ENCODE measurements around the gene XCR1.
"Not testable (repeated sequence)": the region's sequence is repeated elsewhere in the genome, so short reads cannot be mapped to it uniquely, and the experiment has no call there.

Gene XCR1, protein sequence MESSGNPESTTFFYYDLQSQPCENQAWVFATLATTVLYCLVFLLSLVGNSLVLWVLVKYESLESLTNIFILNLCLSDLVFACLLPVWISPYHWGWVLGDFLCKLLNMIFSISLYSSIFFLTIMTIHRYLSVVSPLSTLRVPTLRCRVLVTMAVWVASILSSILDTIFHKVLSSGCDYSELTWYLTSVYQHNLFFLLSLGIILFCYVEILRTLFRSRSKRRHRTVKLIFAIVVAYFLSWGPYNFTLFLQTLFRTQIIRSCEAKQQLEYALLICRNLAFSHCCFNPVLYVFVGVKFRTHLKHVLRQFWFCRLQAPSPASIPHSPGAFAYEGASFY

DNA sequence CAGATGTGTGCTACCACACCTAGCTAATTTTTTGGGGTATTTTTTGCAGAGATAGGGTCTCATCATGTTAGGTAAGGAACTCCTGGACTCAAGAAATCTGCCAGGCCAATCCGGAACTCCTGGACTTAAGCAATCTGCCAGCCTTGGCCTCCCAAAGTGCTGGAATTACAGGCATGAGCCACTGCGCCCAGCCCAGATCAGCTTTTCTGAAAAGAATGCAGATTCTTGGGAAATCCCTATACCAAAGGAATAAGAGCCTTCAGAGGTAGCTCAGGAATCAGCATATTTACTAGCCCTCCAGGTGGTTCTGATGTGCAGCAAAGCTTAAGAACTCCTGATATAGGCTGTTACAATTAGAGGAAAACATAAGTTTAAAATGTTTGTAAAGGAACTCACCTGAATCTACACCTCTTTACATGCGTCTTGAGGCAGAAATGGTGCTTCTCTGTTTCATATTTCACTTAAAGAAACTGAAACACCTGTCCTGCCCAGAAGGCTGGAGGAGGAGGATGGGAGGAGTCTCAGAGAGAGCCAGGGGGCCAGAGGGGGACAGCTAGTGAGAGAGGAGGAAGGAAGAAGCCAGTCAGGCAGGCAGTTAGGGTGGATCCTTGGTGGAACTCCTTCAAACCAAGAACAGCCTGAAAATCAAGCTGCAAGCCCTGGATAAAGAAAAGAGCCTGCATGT lies at the start of gene XCR1:
Gene XCR1 (minus strand): TSS at position 463 of the 685 bp plus-strand sequence. CDS start 5,536 bp downstream, outside the sequence.
- no peak for DNase-seq (ENCODE audit: low read depth)

DNA sequence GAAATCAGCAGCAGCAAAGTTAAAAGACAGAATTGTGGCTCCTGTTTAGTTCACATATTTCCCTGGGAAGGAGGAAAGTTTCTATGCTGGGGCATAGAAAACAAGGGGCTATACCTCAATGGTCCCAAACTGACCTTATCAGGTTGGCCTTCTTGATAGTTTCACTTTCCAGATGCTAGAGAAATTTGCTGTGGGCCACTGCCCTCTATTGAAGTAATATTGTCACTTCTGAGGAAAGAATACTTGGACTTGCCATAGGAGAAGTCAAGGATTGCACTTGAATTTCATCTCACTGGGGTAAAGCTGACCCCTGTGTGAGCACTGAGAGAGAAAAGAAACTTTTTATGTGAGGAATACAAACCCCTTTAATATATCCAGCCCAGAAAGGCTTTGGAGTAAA lies 49.3 kb upstream of the XCR1 start:
- no peak for DNase-seq (ENCODE audit: low read depth)

DNA sequence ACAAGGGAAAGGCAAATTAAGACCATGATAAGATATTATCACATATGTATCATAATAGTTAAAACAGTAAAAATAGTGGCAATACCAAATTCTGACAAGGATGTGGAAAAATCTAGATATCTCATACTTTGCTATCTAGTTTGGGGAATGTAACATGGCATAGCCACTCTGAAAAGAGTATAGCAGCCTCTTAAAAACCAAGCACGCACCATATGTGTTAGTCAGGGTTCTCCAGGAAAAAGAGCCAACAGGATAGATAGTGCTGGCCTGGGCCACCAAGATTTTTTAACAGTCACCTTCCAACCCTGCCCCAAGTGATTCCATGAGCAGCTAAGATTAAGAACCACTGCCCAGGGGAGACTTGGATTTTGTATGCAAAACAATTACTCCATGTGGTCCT lies 48.5 kb upstream of the XCR1 start:
- no peak for DNase-seq (ENCODE audit: low read depth)

DNA sequence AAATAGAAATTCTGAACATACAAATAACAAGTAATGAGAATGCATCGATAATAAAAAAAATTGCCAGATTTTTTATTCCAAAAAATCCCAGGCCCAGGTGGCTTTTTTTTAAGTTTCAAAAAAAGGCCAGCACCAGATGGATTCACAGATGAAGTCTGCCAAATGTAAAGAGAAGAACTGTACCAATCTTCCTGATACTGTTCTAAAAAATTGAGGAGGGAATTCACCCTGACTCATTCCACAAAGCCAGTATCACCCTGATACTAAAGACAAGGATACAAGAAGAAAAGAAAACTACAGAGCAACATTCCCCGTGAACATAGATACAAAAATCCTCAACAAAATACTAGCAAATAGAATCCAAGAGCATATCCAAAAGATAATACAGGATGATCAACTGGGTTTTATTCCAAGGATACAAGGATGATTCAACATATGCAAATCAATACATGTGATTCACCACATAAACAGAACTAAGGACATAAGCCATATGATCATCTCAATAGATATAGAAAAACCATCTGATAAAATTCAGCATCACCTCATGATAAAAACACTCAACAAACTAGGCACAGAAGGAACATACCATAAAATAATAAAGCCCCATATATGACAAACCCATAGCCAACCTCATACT lies 44.1 kb upstream of the XCR1 start:
- DNase-seq (ENCODE audit: low read depth), result no peak

DNA sequence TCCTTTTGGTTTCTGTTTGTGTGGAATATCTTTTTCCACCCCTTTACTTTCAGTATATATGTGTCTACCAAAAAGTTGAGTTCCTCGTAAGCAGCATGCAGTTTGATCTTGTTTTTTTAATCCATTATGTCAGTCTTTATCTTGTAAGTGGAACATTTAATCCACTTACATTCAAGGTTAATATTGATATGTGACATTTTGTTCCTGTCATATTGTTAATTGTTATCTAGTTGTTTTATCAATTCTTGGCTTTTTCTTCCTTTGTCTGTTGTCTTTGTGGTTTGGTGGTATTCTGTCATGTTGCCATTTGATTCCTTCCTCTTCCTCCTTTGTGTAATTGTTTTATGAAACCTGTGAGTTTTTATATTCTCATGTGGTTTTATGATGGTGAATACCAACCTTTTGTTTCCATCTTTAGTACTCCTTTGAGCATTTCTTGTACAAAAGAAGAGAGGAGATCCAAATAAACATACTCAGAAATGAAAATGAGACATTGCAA lies 43.4 kb upstream of the XCR1 start:
- no peak for DNase-seq (ENCODE audit: low read depth)

DNA sequence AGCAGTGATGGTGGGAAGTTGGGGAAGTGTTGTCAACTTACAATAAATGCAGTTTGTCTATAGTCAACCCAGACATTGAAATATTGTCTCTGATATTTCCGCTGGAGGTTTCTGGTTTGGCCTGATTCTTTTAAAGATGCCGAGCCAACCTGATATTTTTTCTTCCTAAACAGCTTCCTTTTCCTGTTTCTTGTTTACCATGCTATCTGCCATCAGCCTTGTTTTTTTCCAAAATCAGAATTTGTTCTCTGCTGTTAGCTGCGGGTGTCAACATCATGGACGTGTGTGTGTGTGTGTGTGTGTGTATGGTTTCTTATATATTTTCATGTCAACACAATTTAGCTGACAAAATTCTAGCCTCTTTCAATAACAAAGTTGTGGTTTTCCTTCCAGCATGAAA lies 41.2 kb upstream of the XCR1 start:
- no peak for DNase-seq (ENCODE audit: low read depth)

DNA sequence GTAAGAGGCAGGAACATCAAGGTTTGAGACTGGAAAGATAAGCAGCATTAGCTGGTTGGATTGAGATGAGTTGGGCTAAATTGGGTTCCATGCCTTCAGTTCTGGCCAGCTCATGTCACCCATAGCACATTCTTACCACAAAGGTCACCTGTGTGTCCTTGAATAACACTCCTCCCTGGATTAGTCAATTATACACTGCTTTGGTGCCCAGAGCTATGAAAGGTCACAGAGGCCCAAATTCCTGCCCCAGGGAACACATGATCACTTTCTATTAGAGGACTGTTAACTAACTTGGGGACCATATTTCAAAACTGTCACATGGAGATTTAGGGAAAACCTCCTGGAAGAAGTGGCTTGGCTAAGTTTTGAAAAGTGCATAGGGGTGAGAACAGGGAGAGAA lies 40.1 kb upstream of the XCR1 start:
- DNase-seq (ENCODE audit: low read depth), result no peak

DNA sequence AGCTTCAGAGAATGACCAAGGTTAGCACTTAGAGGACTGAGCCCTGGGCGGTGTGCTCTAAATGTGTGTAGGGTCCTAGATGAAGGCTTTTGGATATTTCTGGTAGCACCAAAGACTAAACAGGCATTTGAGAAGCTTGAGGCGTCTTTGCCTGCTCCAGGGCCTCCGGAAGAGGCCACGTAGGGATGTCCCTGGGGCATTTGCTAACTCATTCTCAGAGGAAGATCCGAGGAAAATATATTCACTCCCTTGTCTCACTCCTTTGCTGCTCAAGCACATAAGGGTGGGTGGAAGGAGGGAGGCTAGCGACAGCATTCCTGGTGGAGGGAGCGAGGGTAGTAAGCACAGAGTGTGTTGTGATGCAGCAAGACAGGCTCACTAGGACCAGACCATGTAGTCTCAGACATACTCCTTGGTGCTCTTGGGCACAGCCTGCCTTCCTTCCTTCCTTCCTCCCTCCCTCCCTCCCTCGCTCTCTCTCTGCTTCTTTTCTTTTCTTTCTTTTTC lies 38.5 kb upstream of the XCR1 start:
- DNase-seq (ENCODE audit: low read depth), result no peak

DNA sequence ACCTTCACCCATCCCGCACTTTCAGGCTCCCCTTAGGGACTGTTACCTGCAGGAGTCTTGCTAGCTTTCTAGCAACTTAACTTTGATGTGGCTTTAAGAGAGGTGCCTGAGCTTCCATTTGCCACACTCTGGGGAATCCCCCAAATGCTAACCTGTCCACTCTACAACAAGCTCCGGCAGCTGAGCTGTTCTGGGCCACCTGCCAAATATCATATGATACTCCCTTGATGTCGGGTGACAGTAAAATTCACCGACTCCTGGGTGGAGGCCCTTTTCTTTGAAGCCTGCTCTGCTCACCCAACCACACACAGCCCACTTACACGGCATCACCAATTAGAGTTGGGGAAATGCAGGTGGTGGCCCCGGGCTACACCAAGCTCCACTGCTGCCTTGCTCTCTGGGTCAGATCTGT lies 38.0 kb upstream of the XCR1 start:
- peak; percentile 85 for DNase-seq (ENCODE audit: low read depth)

DNA sequence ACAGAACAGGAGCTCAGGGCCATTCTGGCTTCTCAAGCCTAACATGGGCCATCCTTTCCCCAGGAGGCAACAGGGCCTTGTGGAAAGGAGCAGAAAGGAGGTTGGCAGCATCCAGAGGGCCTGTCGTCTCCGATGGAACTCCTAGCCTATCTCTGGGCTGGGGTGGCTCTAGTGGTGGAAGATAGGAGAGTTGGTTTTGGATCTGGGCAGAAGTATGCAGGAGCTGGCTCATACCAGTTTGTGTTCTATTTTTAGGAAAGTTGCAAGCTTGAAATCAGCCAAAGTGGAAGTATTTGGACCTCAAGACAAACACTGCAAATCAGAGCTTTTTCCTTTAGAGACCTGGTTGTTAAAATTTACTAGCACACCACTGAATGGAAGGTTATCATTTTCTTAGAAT lies 35.4 kb upstream of the XCR1 start:
- no peak for DNase-seq (ENCODE audit: low read depth)

DNA sequence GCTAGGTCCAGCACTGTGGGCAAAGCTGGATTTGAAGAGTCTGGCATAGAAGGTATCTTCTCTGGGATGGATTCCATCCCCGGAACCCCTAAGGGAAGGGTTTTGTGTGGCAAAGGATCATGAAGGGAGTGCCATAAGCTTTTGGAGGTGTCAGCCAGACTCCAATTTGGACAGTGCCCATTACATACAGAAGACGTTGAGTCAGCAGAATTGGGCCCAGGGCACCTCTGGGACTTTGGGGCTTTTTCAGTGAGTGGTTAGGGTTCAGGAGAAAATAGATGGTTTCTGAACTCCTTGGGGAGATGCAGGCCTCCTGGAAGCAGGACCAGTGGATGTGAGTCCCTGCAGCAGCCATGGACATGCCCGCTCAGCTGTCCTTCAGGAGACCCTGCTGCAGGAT lies 34.6 kb upstream of the XCR1 start:
- no peak for DNase-seq (ENCODE audit: low read depth)

DNA sequence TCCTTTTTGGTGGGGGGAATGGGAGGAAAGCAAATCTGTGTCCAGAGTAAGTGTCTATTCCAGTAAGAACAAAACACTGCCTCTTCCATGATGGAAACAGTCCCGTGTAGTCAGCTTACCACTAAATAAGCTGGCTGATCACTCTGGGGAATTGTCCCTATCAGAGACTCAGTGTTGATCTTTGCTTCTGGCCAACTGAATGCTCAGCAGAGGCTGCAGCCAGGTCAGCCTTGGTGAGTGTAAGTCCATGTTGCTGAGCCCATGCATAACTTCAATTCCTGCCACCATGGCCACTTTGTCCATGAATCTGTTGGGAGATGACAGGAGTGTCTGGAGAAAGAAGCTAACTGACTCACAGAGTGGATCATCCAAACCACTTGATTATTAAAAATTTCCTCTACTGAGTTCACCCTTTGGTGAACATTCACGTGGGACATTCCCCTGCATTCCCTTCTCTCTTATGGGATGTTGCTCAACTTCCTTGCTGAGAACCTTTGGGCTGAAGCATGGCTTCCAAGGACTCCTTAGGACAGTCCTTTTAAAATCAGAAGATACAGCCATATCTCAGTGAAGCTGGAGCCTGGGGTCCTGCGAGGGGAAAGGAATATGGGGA lies 33.9 kb upstream of the XCR1 start:
- no peak for DNase-seq (ENCODE audit: low read depth)

DNA sequence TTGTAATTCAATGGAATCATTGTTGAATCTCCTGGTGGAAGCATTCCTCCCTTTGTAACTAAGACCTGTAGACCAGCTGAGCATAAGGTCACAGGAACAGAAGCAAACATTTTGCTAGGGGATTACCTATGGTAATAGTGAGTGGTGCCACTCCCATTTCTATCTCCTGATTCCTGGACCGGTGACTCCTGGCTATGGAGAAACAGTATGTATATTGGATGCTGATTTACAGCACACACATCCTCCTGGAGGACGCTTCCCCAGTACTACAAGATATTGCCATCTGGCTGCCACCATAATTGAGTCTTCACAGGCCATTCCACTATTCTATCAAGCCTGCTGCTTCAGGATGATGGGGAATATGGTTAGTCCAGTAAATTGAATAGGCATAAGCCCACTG lies 33.3 kb upstream of the XCR1 start:
- no peak for DNase-seq (ENCODE audit: low read depth)

DNA sequence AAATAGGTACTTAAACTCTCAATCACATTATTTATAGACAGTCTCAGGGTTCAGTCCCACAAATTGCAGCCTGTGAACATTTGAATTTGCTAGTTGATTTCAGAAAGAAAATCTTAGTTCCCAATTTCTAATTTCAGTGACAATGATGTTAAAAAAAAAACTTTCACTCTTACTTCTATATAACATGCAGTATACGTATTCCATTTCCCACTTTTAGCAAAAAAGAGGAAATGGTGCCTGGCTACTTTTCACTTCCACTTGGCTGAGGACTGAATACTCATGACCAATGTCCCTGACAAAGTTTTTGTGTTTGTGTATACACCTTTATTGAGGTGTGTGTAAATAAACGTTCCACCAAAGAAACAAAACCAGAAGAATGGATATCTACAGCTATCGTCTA lies 32.1 kb upstream of the XCR1 start:
- no peak for DNase-seq (ENCODE audit: low read depth)

DNA sequence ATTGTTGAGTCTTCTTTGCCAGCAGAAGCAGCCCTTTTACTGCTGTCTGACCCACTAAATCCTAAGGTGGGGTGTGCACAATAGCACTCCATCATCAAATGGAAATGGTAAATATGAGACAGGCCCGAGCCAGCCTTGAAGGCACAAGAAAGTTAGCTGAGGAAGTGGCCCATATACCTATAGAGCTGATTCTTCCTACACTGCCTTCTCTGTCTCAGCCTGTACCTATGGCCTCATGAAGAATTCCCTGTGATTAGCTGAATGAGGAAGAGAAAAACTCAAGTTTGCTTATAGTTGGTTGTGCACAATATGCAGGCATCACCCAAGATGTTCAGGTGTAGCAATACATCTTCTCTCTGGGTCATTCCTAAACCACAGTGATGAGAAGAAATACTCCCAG lies 31.7 kb upstream of the XCR1 start:
- no peak for DNase-seq (ENCODE audit: low read depth)

DNA sequence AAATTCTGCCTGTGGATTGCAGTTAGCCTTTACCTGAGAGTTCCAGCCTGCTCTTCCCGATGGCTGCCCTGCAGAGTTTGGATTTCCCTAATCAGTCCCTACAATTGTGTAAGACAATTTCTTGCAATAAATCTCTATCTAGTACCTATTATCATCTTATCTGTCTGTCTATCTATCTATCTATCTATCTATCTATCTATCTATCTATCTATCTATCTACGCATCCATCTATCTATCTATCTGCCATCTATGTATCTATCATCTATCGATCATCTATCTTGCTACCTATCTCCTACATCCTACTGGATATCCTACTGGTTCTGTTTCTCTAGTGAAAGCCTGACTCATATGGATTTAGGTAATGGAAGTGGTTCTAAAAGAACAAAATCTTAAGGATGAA lies 30.4 kb upstream of the XCR1 start:
- no peak for DNase-seq (ENCODE audit: low read depth)

DNA sequence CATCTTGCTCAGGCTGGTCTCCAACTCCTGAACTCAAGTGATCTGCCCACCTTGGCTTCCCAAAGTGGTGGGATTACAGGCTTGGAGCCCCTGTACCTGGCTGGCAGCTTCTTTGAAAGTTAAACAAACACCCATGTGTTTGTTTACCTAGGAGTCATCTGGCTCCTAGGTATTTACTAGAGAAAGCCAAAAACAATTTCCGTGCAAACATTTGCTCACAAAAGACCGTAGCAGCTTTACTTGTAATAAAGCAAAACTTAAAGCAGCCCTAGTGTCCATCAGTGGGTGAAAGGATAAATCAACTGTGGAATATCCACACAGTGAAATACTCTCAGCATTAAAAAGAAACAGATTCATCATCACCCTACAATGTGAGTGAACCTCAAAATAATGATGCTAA lies 29.4 kb upstream of the XCR1 start:
- DNase-seq (ENCODE audit: low read depth), result no peak

DNA sequence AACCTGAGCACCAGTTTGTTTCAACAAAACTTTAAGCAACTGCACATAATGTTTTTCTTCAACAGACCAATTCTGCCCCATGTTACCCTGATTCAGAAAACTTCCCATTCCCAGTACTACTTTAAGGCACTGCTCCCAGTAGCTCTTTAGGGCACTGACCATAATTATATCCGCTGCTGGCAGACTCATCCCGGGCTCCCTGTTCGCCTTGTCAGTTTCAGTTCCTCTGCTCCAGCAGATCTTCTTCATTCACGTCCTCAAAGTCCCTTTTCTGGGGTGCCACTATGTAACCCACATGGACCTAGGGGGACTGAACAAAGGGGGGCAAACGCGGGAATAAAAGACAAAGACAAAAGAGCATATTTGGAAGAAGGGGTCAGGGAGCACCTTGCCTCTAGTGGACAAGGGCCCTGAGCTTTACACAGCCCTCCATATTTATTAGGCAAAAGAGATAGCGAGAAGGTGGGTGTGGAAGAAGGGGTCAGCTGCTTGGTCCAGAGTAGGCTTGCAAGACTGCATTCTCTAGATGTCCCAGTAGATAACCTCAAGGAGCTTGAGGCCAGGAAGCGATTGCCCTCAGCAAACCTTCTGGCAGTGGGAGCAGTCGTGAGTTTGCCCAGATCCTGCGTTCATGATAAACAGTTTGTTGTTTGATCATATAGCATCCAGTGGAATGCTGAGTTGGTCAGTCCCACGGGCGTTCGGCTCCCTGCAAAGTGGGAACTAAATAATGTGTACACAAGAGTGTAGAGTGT lies 26.7 kb upstream of the XCR1 start:
- DNase-seq (ENCODE audit: low read depth), result not testable (repeated sequence)

DNA sequence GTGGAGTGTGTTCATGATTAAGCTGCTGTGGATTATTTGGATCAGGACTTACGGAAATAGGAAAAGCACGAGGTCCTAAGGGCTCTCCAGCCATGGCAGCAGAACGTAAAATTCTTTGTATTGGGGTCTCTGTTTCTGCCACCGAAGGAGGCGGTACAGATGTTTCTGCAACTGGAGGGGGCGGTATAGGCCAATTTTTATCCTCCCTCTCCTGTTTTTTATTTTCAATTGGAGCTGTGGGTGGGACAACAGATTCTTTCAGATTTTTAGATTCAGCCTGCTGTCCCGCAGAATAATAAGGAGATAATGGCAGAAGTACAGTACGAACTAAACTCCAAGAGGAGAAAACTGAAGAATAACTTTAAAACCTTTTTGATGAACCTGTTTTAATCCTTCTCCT lies 26.0 kb upstream of the XCR1 start:
- DNase-seq (ENCODE audit: low read depth), result not testable (repeated sequence)

DNA sequence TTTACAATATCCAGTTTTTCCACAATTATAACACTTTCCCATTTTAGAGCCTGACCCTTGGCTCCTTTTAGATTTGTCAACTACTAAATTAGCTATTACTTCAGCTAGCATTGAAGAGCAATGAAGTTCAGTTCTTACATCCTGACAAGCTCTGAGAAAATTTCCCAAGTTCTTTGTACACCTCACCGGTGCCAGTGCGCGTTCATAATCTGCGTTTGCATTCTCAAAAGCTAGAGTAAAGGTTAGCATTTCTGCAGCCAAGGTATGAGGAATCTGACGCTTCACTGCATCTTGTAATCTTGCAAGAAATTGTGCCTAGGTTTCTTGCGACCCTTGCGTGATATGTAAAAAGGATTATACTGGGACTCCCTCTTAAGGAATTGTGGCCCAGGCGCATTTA lies 25.2 kb upstream of the XCR1 start:
- no peak for DNase-seq (ENCODE audit: low read depth)

DNA sequence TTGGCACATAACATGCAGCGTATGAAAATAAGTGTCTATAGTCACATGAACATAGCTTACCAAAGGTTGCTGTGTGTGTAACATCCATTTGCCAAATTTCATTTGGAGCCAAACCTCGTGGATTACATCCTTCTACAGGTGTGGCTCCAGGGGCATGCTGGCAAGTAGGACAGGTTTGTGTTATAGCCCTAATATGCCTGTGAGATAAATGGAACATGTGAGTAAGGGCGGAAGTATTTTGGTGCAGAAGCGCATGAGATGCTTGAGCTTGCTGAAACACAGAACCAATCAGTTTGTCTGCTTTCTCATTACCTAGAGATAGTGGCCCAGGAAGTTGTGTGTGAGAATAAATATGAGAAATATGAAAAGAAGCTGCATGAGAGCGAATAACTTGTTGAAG lies 21.8 kb upstream of the XCR1 start:
- no peak for DNase-seq (ENCODE audit: low read depth)

DNA sequence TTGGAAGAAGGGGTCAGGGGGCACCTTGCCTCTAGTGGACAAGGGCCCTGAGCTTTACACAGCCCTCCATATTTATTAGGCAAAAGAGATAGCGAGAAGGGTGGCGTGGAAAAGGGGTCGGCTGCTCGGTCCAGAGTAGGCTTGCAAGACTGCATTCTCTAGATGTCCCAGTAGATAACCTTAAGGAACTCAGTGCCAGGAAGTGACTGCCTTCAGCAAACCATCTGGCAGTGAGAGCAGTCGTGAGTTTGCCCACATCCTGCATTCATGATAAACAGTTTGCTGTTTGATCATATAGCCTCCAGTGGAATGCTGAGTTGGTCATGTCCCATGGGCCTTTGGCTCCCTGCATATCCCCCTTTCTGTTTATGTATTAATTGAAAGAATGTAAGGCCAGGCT lies 18.9 kb upstream of the XCR1 start:
- DNase-seq (ENCODE audit: low read depth), result not testable (repeated sequence)
